NCI-H1417 (cell line): ENCODE data around the gene DNAJC3.

ENCODE experiments used
- DNase-seq, 3 experiments: peaks; one replicate each; lab custom pipeline; 2025; lab: John Stamatoyannopoulos, UW

The DNAJC3 gene

DNA sequence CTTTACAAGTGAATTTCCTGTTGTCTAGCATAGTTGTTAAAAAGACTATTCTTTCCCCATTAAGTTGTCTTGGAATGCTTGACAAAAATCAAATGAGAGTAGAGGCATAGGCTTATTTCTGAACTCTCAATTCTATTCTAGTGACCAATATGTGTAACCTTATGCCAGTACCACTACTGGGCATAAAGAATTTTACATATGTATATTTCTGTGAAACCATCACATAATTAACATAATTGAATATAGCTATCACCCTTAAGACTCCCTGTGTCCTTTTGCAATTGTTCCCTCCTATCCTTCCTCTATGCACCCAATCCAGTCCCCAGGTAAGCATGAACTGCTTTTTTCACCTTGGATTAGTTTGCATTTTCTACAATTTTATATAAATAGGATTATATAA, 165.0 kb downstream of the DNAJC3 start:
- DNase-seq = no peak

DNA sequence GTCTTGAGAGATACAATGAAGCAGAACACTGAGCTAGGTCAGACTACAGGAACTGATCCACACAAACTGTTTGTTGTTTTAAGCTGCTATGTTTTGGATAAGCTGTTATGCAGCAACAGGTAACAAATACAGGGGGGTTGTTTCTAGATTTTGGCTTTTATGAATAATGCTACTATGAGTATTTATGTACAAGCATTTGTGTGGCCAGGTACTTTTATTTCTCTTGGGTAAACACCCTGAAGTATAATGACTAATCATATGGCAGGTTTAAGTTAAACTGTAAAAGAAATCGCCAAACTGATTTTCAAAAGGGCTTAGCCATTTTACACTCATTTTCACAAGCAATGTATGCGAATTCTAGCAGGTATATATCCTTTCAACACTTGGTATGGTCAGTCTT, 166.0 kb downstream of the DNAJC3 start:
- DNase-seq = no peak
